Choroid plexus epithelial cell (primary cell): Measurements from ENCODE around the gene CALY.
A peak's percentile ranks its signal among the peaks of the same experiment; 100 is the strongest.

Experiments used
- DNase-seq: peaks from one replicate; pipeline ENCODE4 v3.0.0-alpha.2; 2010; ENCODE audit warnings: low read depth
- H3K4me3 ChIP-seq: 2 replicates; pipeline ENCODE4 v1.5.1; 2011; ENCODE audit warnings: low read depth, mild to moderate bottlenecking, control low read depth, low read length, moderate library complexity
- CTCF ChIP-seq: conservative IDR thresholded peaks from 2 replicates; pipeline ENCODE4 v1.5.1; 2011; ENCODE audit warnings: low read depth, mild to moderate bottlenecking, control low read depth, inconsistent platforms, low read length, moderate library complexity

The CALY gene

GRCh38 chr10:133335246-133336117, 1.2 kb downstream of the CALY start:
- no peak for TF ChIP-seq CTCF
- H3K4me3 ChIP-seq, result peak overlapping the region; percentile 46
- DNase-seq, result peak; percentile 73

- no peak for TF ChIP-seq CTCF
- peak overlapping the region; percentile 46 for H3K4me3 ChIP-seq
- peak; percentile 26 for DNase-seq
These were observed 2.0 kb downstream of the CALY start for GRCh38 chr10:133334503-133335245.

- no peak for DNase-seq
- H3K4me3 ChIP-seq, result no peak overlapping the region
- TF ChIP-seq CTCF, result no peak
These were observed 3.6 kb downstream of the CALY start for GRCh38 chr10:133332936-133333699.

DNA sequence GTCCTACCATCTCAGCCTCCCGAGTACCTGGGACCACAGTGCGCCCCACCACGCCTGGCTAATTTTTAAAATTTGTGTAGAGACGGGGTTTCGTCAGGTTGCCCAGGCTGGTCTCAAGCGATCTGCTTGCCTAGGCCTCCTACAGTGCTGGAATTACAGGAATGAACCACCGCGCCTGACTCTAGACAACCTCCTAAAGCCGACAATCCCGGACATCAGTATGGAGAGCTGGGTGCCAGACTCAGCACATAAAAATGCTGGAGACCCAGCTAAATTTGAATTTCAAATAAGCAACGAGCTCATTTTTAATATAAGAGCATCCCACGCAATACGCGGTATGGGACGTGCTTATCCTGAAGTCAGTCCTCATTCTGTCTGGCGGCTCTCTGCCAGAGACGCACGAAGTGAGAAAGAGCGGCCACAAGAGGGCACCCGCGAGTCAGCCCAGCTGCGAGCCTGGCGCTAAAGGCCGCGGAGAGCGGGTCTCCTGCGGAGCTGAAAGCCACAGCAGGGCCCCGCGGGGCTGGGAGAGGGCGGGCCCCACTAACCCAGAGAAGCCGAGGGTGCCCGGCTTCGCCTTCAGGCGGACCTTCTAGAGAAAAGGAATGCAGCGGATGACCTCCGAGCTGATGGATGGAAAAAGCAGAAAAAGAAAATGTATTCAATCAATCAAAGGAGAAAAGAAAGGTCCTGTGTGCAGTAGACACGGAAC, 7.0 kb downstream of the CALY start:
- H3K4me3 ChIP-seq, result peak overlapping the region; percentile 22
- peak; percentile 90 for TF ChIP-seq CTCF
- DNase-seq, result peak; percentile 93

- no peak for TF ChIP-seq CTCF
- DNase-seq, result no peak
These were observed 8.0 kb downstream of the CALY start for GRCh38 chr10:133328358-133329343.

More at GRCh38 chr10:133328358-133329343, 8.0 kb downstream of the CALY start:
- no peak overlapping the region for H3K4me3 ChIP-seq
